RPMI7951 (cell line): ENCODE measurements around the gene PEA15. TPM values are rescaled to one million over a fixed set of nuclear protein-coding genes. Genes with fewer than 3 reads are reported as not detected.

Experiments
- DNase-seq: peaks from one replicate; pipeline ENCODE4 v3.0.0-alpha.2; 2012; ENCODE audit warnings: low read depth
- total RNA-seq: library from RNA; depleted of rRNA; stranded (reverse); fragments of >200 nt; shearing (Covaris generic); gene quantifications from 2 replicates; pipeline ENCODE4 v1.2.3, GENCODE V29; 2014

Gene PEA15
- total RNA-seq, 1 experiment from 2014 or later, result 107 TPM

DNA sequence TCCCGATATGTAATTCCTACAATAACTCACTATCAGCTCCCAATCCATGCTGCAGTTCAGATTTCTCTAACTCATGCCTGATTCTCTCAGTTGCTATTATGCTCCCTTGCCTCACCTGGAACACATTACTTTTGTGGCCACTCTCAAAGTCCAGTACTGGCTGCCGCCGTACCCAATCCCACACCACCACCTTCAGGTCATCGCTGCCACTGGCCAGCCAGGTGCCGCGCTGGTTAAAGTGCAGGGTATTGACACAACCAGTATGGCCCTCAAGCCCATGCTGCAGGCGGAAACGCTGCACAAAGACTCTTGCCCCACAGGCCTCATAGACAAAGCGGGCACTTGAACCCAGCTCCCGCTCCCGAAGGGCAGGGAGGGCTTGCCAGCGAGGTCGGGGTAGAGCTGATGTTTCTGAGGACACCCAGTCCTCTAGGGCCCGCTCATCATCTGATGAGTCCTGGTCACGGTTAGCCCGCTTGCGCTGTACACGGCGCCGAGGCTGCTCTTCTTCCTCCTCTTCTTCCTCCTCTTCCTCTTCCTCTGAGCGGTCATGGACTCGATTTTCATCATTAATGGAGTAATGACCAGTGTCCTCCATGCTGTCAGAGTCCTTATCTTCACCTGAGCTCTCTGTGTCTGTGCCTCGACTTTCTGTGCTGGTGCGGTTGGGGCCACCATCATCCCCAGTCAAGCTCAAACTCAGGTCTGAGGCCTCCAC, 34.6 kb downstream of the PEA15 start:
- no peak for DNase-seq

DNA sequence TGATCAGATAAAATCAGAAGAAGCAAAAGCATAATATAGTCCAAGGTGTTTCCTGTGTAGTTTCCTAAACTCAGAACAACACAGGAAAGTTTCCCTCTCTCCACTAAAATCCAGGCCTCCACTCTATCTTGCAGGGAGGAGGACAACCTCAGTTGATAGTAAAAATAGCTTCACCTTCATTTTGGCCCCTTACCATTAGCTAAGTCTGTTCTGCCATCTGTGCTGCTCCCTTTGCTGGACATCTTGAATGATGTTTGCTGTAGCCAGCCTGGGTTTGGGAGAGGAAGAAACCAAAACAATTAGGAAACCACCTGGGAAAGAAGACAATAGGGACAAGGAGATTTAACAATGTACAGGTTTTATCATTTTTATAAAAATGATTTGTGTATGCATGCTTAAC, 38.6 kb downstream of the PEA15 start:
- DNase-seq, result no peak

GRCh38 chr1:160244209-160244608, 39.0 kb downstream of the PEA15 start:
- DNase-seq, result no peak

DNA sequence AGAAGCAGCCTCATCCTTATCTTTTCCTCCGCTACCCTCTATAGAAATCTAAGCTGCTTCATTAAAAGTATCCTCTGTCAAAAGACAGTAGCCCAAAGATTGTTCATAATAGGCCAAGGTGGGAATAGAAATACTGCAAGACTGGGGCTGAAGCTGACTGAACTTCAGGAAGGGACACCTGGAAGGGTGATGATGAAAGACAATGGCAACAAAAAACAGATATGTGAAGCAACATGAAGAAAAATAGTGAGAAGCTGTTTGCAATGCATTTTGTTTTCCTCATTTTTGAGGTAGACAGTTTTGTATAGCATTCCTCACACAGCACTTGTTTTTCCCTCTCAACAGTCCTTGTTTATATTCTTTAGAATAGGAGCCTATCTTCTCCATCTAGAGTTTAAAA, 40.2 kb downstream of the PEA15 start:
- DNase-seq, result no peak

GRCh38 chr1:160247053-160247452, 41.9 kb downstream of the PEA15 start:
- no peak for DNase-seq

GRCh38 chr1:160251011-160251410, 45.8 kb downstream of the PEA15 start:
- no peak for DNase-seq

DNA sequence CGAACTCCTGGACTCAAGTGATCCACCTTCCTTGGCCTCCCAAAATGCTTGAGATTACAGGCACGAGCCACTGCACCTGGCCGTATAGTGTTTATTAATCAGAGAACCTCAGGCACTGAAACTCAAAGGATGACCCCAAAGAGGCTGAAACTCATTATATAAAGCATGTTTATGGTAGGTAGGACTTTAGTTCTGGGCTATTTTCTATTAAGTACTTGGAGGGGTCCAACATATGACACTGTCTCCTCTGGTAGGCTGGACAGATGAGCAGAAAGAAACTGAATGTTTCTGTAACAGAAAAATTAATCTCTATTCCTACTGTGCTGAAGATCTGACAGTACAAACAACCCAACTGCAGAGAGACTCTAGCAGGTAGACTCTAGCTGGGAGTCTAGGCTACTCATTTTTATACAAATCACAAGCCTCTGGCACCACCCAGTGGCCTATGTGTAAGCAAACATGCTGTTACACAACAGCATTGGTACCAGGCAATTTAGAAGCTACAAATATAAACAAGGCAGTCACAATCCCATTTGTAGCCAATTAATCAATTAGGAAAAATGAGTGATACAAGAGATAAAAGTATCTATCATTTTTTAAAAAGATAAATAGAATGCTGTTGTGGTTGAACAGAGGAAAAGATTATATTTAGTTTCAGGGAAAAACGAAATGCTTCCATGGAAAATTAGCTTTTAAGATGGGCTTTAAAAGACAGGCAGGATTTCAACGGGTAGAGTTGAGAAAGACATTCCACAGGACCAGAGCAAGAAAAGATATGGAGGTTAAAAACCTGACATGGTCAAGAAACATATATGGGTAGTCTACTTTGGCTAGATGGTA, 46.7 kb downstream of the PEA15 start:
- peak; percentile 60 for DNase-seq

GRCh38 chr1:160255781-160256300, 50.7 kb downstream of the PEA15 start:
- no peak for DNase-seq

- DNase-seq, result peak; percentile 22
These were observed 51.3 kb downstream of the PEA15 start for GRCh38 chr1:160256396-160257046.

GRCh38 chr1:160257411-160258015, 52.3 kb downstream of the PEA15 start:
- no peak for DNase-seq

DNA sequence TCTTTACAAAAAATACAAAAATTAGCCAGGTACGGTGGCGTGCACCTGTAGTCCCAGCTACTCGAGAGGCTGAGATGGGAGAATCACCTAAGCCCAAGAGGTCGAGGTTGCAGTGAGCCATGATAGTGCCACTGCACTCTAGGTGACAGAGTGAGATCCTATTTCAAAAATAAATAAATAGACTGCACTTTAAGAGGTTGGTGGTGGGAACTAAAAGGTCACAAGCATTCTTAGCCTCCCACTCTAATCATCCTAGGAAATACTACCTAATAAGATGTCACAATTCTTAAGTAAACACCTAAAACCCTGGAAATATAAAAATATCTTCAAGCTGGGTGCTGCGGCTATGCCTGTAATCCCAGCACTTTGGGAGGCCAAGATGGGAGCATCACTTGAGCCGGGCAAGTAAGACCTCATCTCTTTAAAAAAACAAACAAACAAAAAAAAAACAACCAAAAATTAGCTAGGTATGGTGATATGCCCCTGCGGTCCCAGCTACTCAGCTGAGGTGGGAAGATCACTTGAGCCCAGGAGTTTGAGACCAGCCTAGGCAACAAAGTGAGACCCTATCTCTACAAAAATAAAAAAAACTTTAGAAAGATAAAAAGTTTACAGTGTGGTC, 53.1 kb downstream of the PEA15 start:
- no peak for DNase-seq

GRCh38 chr1:160260406-160261382, 55.5 kb downstream of the PEA15 start:
- DNase-seq, result peak; percentile 84

DNA sequence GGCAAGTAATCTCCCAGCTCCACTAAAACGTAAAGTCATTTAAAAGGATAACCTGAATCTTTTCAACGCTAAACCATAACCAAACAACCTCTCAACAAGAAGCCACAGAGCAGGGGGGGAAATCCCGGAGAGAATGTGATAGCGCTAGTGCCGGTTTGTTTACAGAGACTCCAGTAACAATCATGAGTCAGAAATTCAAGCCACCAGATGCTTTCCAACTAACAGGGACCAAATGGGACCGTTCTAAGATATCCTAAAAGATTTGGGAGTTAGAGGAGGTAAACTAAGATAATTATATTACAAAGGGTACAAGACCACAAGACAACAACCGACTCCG, 56.3 kb downstream of the PEA15 start:
- DNase-seq, result peak; percentile 80

- DNase-seq, result peak; percentile 94
These were observed 57.0 kb downstream of the PEA15 start, which contains the start of gene DCAF8 for GRCh38 chr1:160261893-160262794. TSS of gene DCAF8 (minus strand) at chr1:160262549. CDS start at chr1:160244008, 18,541 bp downstream.

DNA sequence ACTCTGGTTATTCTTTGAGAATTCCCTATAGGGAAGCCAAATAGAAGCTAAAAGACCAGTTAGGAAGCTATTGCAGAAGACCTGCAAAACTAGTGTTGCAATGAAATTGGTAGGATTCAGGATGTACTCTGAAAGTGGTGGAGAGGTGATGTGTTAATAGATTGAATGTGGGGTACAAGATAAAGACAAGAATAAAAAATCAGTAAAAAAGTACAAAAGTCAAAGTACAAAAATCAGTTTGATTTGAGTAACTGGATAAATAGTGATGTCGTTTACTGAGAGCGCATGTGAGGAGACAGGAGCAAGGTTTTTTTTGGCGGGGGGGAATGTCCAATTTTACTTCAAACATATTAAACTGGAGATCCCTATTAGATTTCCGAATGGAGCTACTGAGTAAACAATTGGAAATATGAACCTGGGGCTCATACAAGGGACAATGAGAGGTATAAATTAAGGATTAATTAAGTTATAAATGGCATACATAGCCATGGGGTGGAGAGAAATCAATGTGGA, 59.7 kb downstream of the PEA15 start:
- no peak for DNase-seq
